Vagina (tissue), 2 donors: ENCODE data around the gene COL4A5. TPM values are rescaled to one million over a fixed set of nuclear protein-coding genes. Genes with fewer than 3 reads are reported as not detected.
"Not testable (repeated sequence)": the region's sequence is repeated elsewhere in the genome, so short reads cannot be mapped to it uniquely, and the experiment has no call there.

Experiments
- DNase-seq, 2 donors: peaks; one replicate each; pipeline ENCODE4 v3.0.0-alpha.2; 2017; ENCODE audit errors: extremely low spot score in 2 of 2
- H3K27ac ChIP-seq: fragments of 200-600 bp; sonication (generic); one replicate; pipeline ENCODE4 v1.5.1; 2019
- H3K27me3 ChIP-seq: fragments of 200-600 bp; sonication (generic); one replicate; pipeline ENCODE4 v1.5.1; 2019
- H3K36me3 ChIP-seq, 2 donors: fragments of 200-600 bp; sonication (generic); one replicate each; pipeline ENCODE4 v1.5.1; 2017 to 2019
- H3K4me1 ChIP-seq: fragments of 200-600 bp; sonication (generic); one replicate; pipeline ENCODE4 v1.5.1; 2019
- H3K4me3 ChIP-seq, 2 donors: fragments of 200-600 bp; sonication (generic); 1 replicate in 1 of 2; 2 replicates in 1 of 2; pipeline ENCODE4 v1.5.1; 2016 to 2019
- H3K9me3 ChIP-seq: fragments of 200-600 bp; sonication (generic); one replicate; pipeline ENCODE4 v1.5.1; 2019
- POLR2A ChIP-seq, 2 donors: fragments of 450-650 bp; IDR thresholded peaks; one replicate each; pipeline ENCODE4 v1.6.1; 2017; ENCODE audit warnings: antibody characterized with exemption in 2 of 2, mild to moderate bottlenecking in 2 of 2, moderate library complexity in 2 of 2
- POLR2AphosphoS5 ChIP-seq, 2 donors: sonication (generic); formaldehyde crosslinking; IDR thresholded peaks; one replicate each; pipeline ENCODE4 v1.9.0; 2017; ENCODE audit warnings: antibody characterized with exemption in 2 of 2, mild to moderate bottlenecking in 2 of 2, low read depth in 1 of 2; ENCODE audit not compliant: insufficient read depth in 1 of 2
- intact Hi-C: fragments of 100-400 bp; cut with DNase I; formaldehyde crosslinking; loops from one replicate; pipeline ENCODE4 v1.15.1; 2023
- total RNA-seq: library from RNA; depleted of rRNA; stranded (reverse); fragments of >200 nt; gene quantifications from one replicate; pipeline ENCODE4 v1.2.3, GENCODE V29; 2016
- TF ChIP-seq, protein P1 (sequence below), 3 experiments: fragments of 450-650 bp in 2 of 3; fragments of 200-600 bp in 1 of 3; sonication (generic) in 1 of 3; IDR thresholded peaks; one replicate each; pipeline ENCODE4 v1.5.1; 2017 to 2019; ENCODE audit warnings: antibody characterized with exemption in 3 of 3, mild to moderate bottlenecking in 2 of 3, moderate library complexity in 2 of 3

COL4A5 gene
- 36.3 TPM for total RNA-seq

DNA sequence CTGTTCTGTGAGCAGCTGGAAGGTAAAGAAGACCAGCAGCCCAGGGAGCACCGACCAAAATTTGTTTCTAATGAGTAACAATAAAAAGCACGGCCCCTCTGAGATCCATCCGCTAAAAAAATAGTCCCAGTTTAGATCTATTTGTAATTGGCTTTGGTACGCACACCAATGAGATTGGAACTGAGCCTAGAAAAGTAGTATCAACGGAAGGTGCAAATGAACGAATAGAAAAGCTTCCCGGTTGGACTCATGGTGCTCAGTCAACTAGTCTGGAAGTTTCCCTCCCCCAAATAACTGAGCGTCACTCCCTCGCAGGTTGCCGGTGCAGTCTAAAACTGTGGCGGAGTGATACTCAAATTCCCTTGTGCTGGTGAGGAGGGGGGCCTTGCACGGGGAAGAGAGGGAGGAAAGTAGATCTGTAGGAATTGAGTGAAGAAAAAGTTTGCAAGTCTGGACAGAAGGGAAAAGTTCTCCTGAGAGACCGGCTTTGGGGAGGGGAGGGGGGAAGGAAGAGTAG is at the start of gene COL4A5:
Gene COL4A5, plus strand, starts transcription at position 413 of the 517 bp plus-strand sequence. CDS start 288 bp downstream, outside the sequence.
- no peaks in the 10 kb centered on the region for H3K27me3 ChIP-seq
- TF ChIP-seq POLR2A (IDR thresholded peaks at IDR 0.05) = peak in 1 of 2 donors; percentile 10
- TF ChIP-seq POLR2AphosphoS5 (IDR thresholded peaks at IDR 0.05; ENCODE audit: insufficient read depth in 1 of 2, low read depth in 1 of 2) = no peak
- TF ChIP-seq, protein P1, sequence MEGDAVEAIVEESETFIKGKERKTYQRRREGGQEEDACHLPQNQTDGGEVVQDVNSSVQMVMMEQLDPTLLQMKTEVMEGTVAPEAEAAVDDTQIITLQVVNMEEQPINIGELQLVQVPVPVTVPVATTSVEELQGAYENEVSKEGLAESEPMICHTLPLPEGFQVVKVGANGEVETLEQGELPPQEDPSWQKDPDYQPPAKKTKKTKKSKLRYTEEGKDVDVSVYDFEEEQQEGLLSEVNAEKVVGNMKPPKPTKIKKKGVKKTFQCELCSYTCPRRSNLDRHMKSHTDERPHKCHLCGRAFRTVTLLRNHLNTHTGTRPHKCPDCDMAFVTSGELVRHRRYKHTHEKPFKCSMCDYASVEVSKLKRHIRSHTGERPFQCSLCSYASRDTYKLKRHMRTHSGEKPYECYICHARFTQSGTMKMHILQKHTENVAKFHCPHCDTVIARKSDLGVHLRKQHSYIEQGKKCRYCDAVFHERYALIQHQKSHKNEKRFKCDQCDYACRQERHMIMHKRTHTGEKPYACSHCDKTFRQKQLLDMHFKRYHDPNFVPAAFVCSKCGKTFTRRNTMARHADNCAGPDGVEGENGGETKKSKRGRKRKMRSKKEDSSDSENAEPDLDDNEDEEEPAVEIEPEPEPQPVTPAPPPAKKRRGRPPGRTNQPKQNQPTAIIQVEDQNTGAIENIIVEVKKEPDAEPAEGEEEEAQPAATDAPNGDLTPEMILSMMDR (IDR thresholded peaks at IDR 0.05) = no peak
- no peaks in the 10 kb centered on the region for H3K36me3 ChIP-seq
- peak in 1 of 2 donors; percentile 87 for DNase-seq
- intact Hi-C loops = no loop called here
- peak within 1 kb of the TSS; percentile 54 for H3K27ac ChIP-seq
- no peaks in the 10 kb centered on the region for H3K9me3 ChIP-seq
- peak within 1 kb of the TSS; percentile 41 to 50 for H3K4me3 ChIP-seq
- no peaks in the 10 kb centered on the region for H3K4me1 ChIP-seq

DNA sequence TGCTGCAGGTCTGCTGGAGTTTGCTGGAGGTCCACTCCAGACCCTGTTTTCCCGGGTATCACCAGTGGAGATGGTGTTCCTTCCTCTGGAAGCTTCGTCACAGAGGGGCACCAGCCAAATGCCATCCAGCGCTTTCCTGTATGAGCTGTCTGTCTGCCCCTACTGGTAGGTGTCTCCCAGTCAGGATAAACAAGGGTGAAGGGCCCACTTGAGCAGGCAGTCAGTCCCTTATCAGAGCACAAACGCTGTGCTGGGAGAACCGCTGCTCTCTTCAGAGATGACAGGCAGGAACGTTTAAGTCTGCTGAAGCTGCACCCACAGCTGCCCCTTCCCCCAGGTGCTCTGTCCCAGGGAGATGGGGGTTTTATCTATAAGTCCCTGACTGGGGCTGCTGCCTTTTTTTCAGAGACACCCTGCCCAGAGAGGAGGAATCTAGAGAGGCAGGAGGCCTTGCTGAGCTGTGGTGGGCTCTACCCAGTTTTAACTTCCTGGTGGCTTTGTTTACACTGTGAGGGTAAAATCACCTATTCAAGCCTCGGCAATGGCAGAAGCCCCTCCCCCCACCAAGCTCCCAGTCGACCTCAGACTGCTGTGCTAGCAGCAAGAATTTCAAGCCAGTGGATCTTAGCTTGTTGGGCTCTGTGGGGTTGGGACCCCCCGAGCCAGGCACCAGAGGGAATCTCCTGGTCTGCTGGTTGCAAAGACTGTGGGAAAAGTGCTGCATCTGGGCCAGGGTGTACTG is 48.5 kb upstream of the COL4A5 start:
- H3K27ac ChIP-seq, H3K4me3 ChIP-seq, H3K27me3 ChIP-seq, H3K36me3 ChIP-seq, H3K9me3 ChIP-seq, H3K4me1 ChIP-seq, DNase-seq, intact Hi-C loops: not testable (repeated sequence)

DNA sequence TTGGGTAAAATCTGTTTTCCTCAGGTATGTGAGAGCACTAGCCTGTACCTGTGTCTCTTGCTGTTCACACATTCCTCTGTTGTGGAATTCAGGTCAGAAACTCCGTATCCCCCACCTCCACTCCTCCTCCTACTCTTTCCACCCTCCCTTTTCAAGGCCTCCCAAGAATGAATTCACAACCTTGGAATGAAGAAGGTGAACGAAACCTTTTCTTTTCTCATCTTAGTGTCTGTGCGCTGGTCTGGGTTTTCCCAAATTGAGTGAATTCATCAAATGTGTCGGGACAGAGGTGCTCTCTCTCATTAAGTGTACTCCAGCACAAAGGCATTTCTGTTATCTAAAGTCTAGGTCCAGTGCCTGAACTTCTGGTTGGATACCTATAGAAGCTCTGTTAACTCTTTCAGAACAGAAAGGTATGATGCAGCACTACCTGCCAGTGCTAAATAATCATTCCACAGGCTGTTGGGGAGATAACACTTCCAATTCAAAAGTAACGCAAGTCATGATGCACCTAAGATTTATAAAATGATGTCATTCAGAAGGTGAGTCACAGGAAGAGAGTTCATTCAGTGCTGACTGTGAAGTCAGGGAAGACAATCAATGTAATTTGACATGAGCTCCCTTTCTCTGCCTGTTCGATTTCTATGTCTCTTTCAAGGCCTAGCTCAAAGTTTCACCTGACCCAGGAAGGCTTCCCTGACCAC is 43.3 kb upstream of the COL4A5 start:
- no peaks in the 10 kb centered on the region for H3K27me3 ChIP-seq
- intact Hi-C loops = no loop called here
- H3K4me1 ChIP-seq = no peaks in the 10 kb centered on the region
- H3K4me3 ChIP-seq = no peak overlapping the region
- H3K9me3 ChIP-seq = no peaks in the 10 kb centered on the region
- DNase-seq = no peak
- H3K36me3 ChIP-seq = no peaks in the 10 kb centered on the region
- TF ChIP-seq POLR2A (IDR thresholded peaks at IDR 0.05) (no peak), POLR2AphosphoS5 (IDR thresholded peaks at IDR 0.05; ENCODE audit: insufficient read depth in 1 of 2, low read depth in 1 of 2) (no peak)
- TF ChIP-seq, protein P1 (IDR thresholded peaks at IDR 0.05) = no peak
- no peak overlapping the region for H3K27ac ChIP-seq

DNA sequence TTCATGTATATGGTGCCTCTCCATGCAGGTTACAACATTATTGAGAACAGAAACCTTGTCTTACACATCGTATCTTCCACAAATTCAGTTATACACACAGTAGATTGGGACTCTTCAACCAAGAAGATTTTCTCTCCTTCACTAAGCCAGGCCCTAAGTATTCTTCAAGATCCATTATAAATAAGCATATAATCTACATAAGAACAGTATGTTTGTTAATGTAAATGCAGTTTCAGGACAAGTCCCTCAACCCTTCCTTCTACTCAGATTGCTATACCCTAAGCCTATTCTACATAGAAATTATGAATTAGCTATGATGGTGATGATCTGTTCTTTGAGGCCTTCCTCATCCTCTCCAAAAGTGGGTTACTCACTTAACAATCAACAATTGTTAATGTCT is 42.7 kb upstream of the COL4A5 start:
- no peak for DNase-seq
- no peak overlapping the region for H3K4me3 ChIP-seq
- H3K36me3 ChIP-seq = no peaks in the 10 kb centered on the region
- no peaks in the 10 kb centered on the region for H3K4me1 ChIP-seq
- H3K27ac ChIP-seq = no peak overlapping the region
- no peak for TF ChIP-seq POLR2AphosphoS5 (IDR thresholded peaks at IDR 0.05; ENCODE audit: insufficient read depth in 1 of 2, low read depth in 1 of 2)
- TF ChIP-seq POLR2A (IDR thresholded peaks at IDR 0.05) = no peak
- TF ChIP-seq, protein P1 (IDR thresholded peaks at IDR 0.05) = no peak
- intact Hi-C loops = no loop called here
- H3K27me3 ChIP-seq = no peaks in the 10 kb centered on the region
- no peaks in the 10 kb centered on the region for H3K9me3 ChIP-seq

DNA sequence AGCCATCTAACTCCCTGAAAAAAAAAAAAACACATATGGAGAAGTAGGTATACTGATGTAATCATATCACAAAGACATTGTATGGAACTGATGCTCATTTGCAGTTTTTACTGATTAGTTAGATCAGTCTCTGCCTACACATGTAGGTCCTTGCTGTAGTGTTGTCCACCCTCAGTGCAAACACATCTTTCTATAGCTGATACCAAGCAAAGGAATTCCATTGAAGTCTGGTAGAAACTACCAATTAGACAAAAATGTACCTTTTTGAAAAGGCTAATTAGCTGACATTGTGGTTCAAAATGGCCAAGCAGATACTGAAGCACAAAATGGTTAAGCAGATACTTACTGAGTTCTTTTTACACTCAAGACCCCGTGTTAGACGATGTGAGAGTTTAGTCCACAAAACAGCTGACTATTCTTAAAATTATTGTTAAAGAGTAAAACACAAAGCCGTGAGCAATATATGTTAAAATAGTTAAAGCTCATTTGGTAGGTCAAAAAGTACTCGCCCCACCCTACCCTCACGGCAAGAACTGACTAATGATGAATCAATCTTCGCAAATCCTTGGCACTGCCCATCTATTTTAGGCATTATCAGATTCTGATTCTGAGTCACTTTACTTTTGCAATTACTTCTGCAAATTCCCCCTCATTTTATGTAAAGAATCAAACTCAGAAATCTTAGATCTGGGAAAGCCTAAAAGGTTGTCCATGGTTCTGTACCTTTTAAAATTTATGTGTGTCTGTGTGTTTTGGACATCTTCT is 41.8 kb upstream of the COL4A5 start:
- intact Hi-C loops = no loop called here
- no peaks in the 10 kb centered on the region for H3K9me3 ChIP-seq
- H3K4me3 ChIP-seq = no peak overlapping the region
- no peak overlapping the region for H3K27ac ChIP-seq
- TF ChIP-seq, protein P1 (IDR thresholded peaks at IDR 0.05) = no peak
- TF ChIP-seq POLR2A (IDR thresholded peaks at IDR 0.05) (no peak), POLR2AphosphoS5 (IDR thresholded peaks at IDR 0.05; ENCODE audit: insufficient read depth in 1 of 2, low read depth in 1 of 2) (no peak)
- no peaks in the 10 kb centered on the region for H3K36me3 ChIP-seq
- H3K4me1 ChIP-seq = no peaks in the 10 kb centered on the region
- no peak for DNase-seq
- H3K27me3 ChIP-seq = no peaks in the 10 kb centered on the region
